HepG2 (cell line): ENCODE data around the gene TSEN54. TPM values are rescaled to one million over a fixed set of nuclear protein-coding genes. Genes with fewer than 3 reads are reported as not detected.

ENCODE experiments used
- ARNT ChIP-seq: fragments of 450-650 bp; IDR thresholded peaks from 2 replicates; pipeline ENCODE4 v1.6.1; 2017
- CREB1 ChIP-seq, 2 experiments: fragments of 450-650 bp in 1 of 2; IDR thresholded peaks; 2 replicates each; pipeline ENCODE4 v1.6.1; 2016 to 2017; ENCODE audit warnings: control low read depth in 1 of 2, mild to moderate bottlenecking in 1 of 2, missing compliant biosample characterization in 1 of 2, missing genetic modification characterization in 1 of 2
- FOXK1 ChIP-seq: sonication (generic); formaldehyde crosslinking; IDR thresholded peaks from 2 replicates; pipeline ENCODE4 v1.4.0; 2020; ENCODE audit warnings: low read depth, missing genetic modification reagents, borderline replicate concordance
- HES4 ChIP-seq: sonication (generic); formaldehyde crosslinking; IDR thresholded peaks from 2 replicates; pipeline ENCODE4 v1.9.0; 2021; ENCODE audit warnings: mild to moderate bottlenecking, missing genetic modification reagents, borderline replicate concordance
- LBX2 ChIP-seq: sonication (generic); formaldehyde crosslinking; IDR thresholded peaks from 2 replicates; pipeline ENCODE4 v1.5.0; 2020; ENCODE audit warnings: missing genetic modification reagents, mild to moderate bottlenecking, borderline replicate concordance
- MAZ ChIP-seq, 2 experiments: sonication (generic) in 1 of 2; formaldehyde crosslinking in 1 of 2; IDR thresholded peaks; 2 replicates each; pipeline versions ENCODE4 v1.5.0 to v1.6.1; 2012 to 2020; ENCODE audit warnings: low read depth in 2 of 2, mild to moderate bottlenecking in 2 of 2, borderline replicate concordance in 1 of 2, improper control_type of control experiment in 1 of 2, low read length in 1 of 2, missing genetic modification reagents in 1 of 2, moderate library complexity in 1 of 2
- MEIS1 ChIP-seq: sonication (generic); formaldehyde crosslinking; IDR thresholded peaks from 2 replicates; pipeline ENCODE4 v1.9.0; 2021; ENCODE audit warnings: mild to moderate bottlenecking, missing genetic modification reagents, moderate library complexity, borderline replicate concordance
- MTA1 ChIP-seq: sonication (generic); formaldehyde crosslinking; IDR thresholded peaks from 2 replicates; pipeline ENCODE4 v1.4.0; 2020; ENCODE audit warnings: missing genetic modification reagents, mild to moderate bottlenecking, borderline replicate concordance
- NR1H2 ChIP-seq: sonication (generic); formaldehyde crosslinking; IDR thresholded peaks from 2 replicates; pipeline ENCODE4 v1.8.1; 2022; ENCODE audit warnings: low read depth, missing genetic modification reagents, borderline replicate concordance
- POGK ChIP-seq: sonication (generic); formaldehyde crosslinking; conservative IDR thresholded peaks from 2 replicates; pipeline ENCODE4 v1.8.0; 2022; ENCODE audit warnings: mild to moderate bottlenecking, moderate library complexity, missing genetic modification reagents
- SALL2 ChIP-seq: sonication (generic); formaldehyde crosslinking; IDR thresholded peaks from 2 replicates; pipeline ENCODE4 v1.8.1; 2023; ENCODE audit warnings: mild to moderate bottlenecking, missing genetic modification reagents, inconsistent platforms
- SMARCC2 ChIP-seq: fragments of 450-650 bp; IDR thresholded peaks from 2 replicates; pipeline ENCODE4 v1.6.1; 2017; ENCODE audit warnings: antibody characterized with exemption, mild to moderate bottlenecking
- SP2 ChIP-seq: sonication (generic); formaldehyde crosslinking; IDR thresholded peaks from 2 replicates; pipeline ENCODE4 v1.5.1; 2020; ENCODE audit warnings: mild to moderate bottlenecking, missing genetic modification reagents
- TGIF2 ChIP-seq: IDR thresholded peaks from 2 replicates; pipeline ENCODE4 v1.6.1; 2016; ENCODE audit warnings: control low read depth, missing compliant biosample characterization
- ZBTB26 ChIP-seq: IDR thresholded peaks from 2 replicates; pipeline ENCODE4 v1.6.1; 2016; ENCODE audit warnings: missing compliant biosample characterization, missing genetic modification reagents, borderline replicate concordance
- ZC3H4 ChIP-seq: sonication (generic); formaldehyde crosslinking; IDR thresholded peaks from 2 replicates; pipeline ENCODE4 v1.4.0; 2020; ENCODE audit warnings: missing genetic modification reagents, borderline replicate concordance
- ZKSCAN8 ChIP-seq: IDR thresholded peaks from 2 replicates; pipeline ENCODE4 v1.6.1; 2016; ENCODE audit warnings: borderline replicate concordance, missing genetic modification reagents, missing compliant biosample characterization
- ZNF253 ChIP-seq: sonication (generic); formaldehyde crosslinking; IDR thresholded peaks from 2 replicates; pipeline ENCODE4 v1.8.0; 2022; ENCODE audit warnings: mild to moderate bottlenecking, missing genetic modification reagents, borderline replicate concordance
- ZNF34 ChIP-seq: sonication (generic); formaldehyde crosslinking; IDR thresholded peaks from 2 replicates; pipeline ENCODE4 v1.4.0; 2020; ENCODE audit warnings: mild to moderate bottlenecking, missing genetic modification reagents, borderline replicate concordance
- ZNF512 ChIP-seq: sonication (generic); formaldehyde crosslinking; IDR thresholded peaks from 2 replicates; pipeline ENCODE4 v1.4.0; 2020; ENCODE audit warnings: mild to moderate bottlenecking, missing genetic modification reagents
- ZNF576 ChIP-seq: sonication (generic); formaldehyde crosslinking; IDR thresholded peaks from 2 replicates; pipeline ENCODE4 v1.4.0; 2020; ENCODE audit warnings: mild to moderate bottlenecking, missing genetic modification reagents
- ZNF607 ChIP-seq: sonication (generic); formaldehyde crosslinking; IDR thresholded peaks from 2 replicates; pipeline ENCODE4 v1.5.1; 2020; ENCODE audit warnings: missing genetic modification reagents, mild to moderate bottlenecking, borderline replicate concordance
- polyA plus RNA-seq, 8 experiments: library from polyadenylated mRNA; depleted of rRNA in 3 of 8; stranded (reverse) in 7 of 8; unstranded in 1 of 8; fragments of >200 nt; fragmentation: Illumina TruSeq in 4 of 8; extraction: Trizol in 4 of 8; gene quantifications; 2 replicates each; pipeline versions ENCODE4 v1.2.1 to v1.2.3, GENCODE V29; 2011 to 2016; ENCODE audit warnings: low read depth in 4 of 8, missing spikeins in 1 of 8, mixed read lengths in 1 of 8; ENCODE audit not compliant: insufficient read depth in 1 of 8
- total RNA-seq, 5 experiments: library from RNA; depleted of rRNA; stranded (reverse); fragments of >200 nt; fragmentation: Illumina TruSeq; extraction: Trizol; gene quantifications; 2 replicates each; pipeline ENCODE4 v1.2.3, GENCODE V29; 2016; ENCODE audit warnings: low read depth in 1 of 5

Gene TSEN54
- total and polyA plus RNA-seq, 2 of the 13 experiments (the other 11 are each of a cell fraction or from before 2014, with no cell fraction given) = 62.9 to 63.3 TPM

- TF ChIP-seq ZNF34 (CRISPR knock-in tag) (peak; percentile 94; the same call in 1 of the 2 replicates), ZNF576 (CRISPR knock-in tag) (no peak), HES4 (peak; percentile 36; the same call in 1 of the 2 replicates), ZC3H4 (CRISPR knock-in tag) (no peak), ZNF253 (peak; percentile 66; the same call in 1 of the 2 replicates), ARNT (no peak), ZKSCAN8 (CRISPR knock-in tag) (0 out of 2 replicates have a peak, but pooled peaks have one; percentile 23), ZBTB26 (CRISPR knock-in tag) (0 out of 2 replicates have a peak, but pooled peaks have one; percentile 49), ZNF607 (peak; percentile 14; the same call in 1 of the 2 replicates), TGIF2 (CRISPR knock-in tag) (no peak), SMARCC2 (no peak), MTA1 (peak; percentile 83), SP2 (peak; percentile 10), MEIS1 (peak; percentile 62), NR1H2 (CRISPR knock-in tag) (0 out of 2 replicates have a peak, but pooled peaks have one; percentile 18), CREB1 (IDR thresholded peaks at IDR 0.05) (no peak), CREB1 (CRISPR knock-in tag; IDR thresholded peaks at IDR 0.05) (no peak), SALL2 (CRISPR knock-in tag) (no peak), FOXK1 (CRISPR knock-in tag) (no peak), LBX2 (CRISPR knock-in tag) (no peak), POGK (CRISPR knock-in tag) (no peak), ZNF512 (CRISPR knock-in tag) (no peak), MAZ (IDR thresholded peaks at IDR 0.05; ENCODE audit: borderline replicate concordance, low read depth, low read length) (no peak), MAZ (CRISPR knock-in tag; IDR thresholded peaks at IDR 0.05; ENCODE audit: low read depth) (peak; percentile 67; the same call in 1 of the 2 replicates)
Observed at GRCh38 chr17:75557852-75558665, 41.7 kb downstream of the TSEN54 start (continued).
